Measurements from ENCODE around the gene RAB39A. TPM values are rescaled to one million over a fixed set of nuclear protein-coding genes. Genes with fewer than 3 reads are reported as not detected.
"Not testable (repeated sequence)": the region's sequence is repeated elsewhere in the genome, so short reads cannot be mapped to it uniquely, and the experiment has no call there.

The RAB39A gene
- total and polyA plus RNA-seq, 2 donors (not counting 1 experiment from before 2014, with no cell fraction given) = not detected

DNA sequence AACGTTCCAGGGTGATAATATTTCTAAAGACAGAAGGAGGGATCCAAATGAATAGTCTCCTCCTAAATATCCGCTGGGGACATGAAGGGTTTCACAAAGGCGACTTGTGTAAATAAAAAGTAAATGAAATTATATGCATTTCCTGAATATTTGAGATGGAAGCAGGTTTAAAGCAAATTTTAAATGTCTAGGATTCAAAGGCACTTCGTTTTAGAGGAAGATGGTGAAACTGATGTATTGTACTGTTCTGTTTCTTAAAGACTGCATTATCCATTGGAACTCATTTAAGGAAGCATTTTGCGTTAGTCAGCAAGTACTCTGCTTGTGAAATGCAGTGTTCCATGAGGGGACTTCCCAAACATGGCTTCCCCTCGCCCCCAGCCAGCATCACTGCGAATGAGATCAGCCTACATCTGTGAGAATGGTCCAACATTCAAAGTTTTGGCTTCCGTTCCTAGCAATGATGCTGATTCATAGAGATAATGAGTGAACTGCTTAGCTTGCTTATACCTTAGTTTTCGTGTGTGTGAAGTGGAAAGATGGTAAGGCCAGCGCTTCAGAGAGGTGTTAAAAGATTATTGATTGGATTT is 1.5 kb downstream of the RAB39A start:
- Histone ChIP-seq H3K27me3 (ENCODE audit: control insufficient read depth, insufficient read depth, low read length) (peaks cover 6% of the 10 kb centered on the region), H3K4me1 (ENCODE audit: control insufficient read depth, extremely low read depth, insufficient read depth, low read length) (no peaks in the 10 kb centered on the region), H2AFZ (ENCODE audit: low read length) (no peak overlapping the region), H3K9ac (ENCODE audit: insufficient read depth, low read length) (no peak overlapping the region), H3K79me2 (ENCODE audit: control insufficient read depth, insufficient read depth, low read length) (no peaks in the 10 kb centered on the region), H3K4me2 (ENCODE audit: extremely low read depth, insufficient read depth, low read length) (no peak overlapping the region), H3K9me3 (ENCODE audit: control insufficient read depth, insufficient read depth, low read depth, low read length) (no peaks in the 10 kb centered on the region), H3K36me3 (ENCODE audit: control insufficient read depth, insufficient read depth, low read length) (no peaks in the 10 kb centered on the region), H3K4me3 (replicated peaks in 1 of 4; ENCODE audit: control extremely low read depth in 1 of 4, insufficient read depth in 1 of 4, low read depth in 3 of 4, low read length in 4 of 4) (no peak overlapping the region), H3K27ac (ENCODE audit: insufficient read depth, low read length) (no peak overlapping the region), H4K20me1 (ENCODE audit: control insufficient read depth, extremely low read depth, insufficient read depth, low read length) (no peaks in the 10 kb centered on the region)
- no peak for TF ChIP-seq EZH2 (IDR thresholded peaks at IDR 0.05; ENCODE audit: low read length, missing control alignments)
- TF ChIP-seq, protein P1, sequence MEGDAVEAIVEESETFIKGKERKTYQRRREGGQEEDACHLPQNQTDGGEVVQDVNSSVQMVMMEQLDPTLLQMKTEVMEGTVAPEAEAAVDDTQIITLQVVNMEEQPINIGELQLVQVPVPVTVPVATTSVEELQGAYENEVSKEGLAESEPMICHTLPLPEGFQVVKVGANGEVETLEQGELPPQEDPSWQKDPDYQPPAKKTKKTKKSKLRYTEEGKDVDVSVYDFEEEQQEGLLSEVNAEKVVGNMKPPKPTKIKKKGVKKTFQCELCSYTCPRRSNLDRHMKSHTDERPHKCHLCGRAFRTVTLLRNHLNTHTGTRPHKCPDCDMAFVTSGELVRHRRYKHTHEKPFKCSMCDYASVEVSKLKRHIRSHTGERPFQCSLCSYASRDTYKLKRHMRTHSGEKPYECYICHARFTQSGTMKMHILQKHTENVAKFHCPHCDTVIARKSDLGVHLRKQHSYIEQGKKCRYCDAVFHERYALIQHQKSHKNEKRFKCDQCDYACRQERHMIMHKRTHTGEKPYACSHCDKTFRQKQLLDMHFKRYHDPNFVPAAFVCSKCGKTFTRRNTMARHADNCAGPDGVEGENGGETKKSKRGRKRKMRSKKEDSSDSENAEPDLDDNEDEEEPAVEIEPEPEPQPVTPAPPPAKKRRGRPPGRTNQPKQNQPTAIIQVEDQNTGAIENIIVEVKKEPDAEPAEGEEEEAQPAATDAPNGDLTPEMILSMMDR (conservative IDR thresholded peaks at IDR 0.05 in 1 of 2, IDR thresholded peaks at IDR 0.05 in 1 of 2; ENCODE audit: low read depth in 1 of 2, low read length in 2 of 2) = no peak
- DNase-seq (ENCODE audit: low read depth in 2 of 2) = peak in 1 of 2 donors; percentile 12

DNA sequence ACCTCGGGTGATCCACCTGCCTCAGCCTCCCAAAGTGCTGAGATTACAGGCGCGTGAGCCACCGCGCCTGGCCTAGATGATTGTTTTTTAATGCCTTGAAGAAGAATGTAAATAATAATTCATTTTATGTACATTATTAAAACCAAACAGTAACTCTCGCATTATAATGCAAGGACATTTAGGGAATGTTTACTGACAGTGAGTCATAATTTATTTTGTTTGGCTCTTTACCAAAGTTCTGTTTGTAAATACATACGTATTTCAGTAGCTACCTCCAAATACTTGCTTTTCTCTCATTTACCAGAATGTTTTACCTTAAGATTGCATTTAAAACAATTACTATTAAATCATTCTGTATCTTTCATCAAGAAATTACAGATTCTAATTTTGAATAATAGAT is 3.0 kb downstream of the RAB39A start:
- Histone ChIP-seq H2AFZ (ENCODE audit: low read length) (no peak overlapping the region), H3K79me2 (ENCODE audit: control insufficient read depth, insufficient read depth, low read length) (no peaks in the 10 kb centered on the region), H3K9ac (ENCODE audit: insufficient read depth, low read length) (no peak overlapping the region), H3K4me3 (replicated peaks in 1 of 4; ENCODE audit: control extremely low read depth in 1 of 4, insufficient read depth in 1 of 4, low read depth in 3 of 4, low read length in 4 of 4) (no peak overlapping the region), H3K9me3 (ENCODE audit: control insufficient read depth, insufficient read depth, low read depth, low read length) (no peaks in the 10 kb centered on the region), H3K4me2 (ENCODE audit: extremely low read depth, insufficient read depth, low read length) (no peak overlapping the region), H3K27ac (ENCODE audit: insufficient read depth, low read length) (no peak overlapping the region), H3K36me3 (ENCODE audit: control insufficient read depth, insufficient read depth, low read length) (no peaks in the 10 kb centered on the region), H3K27me3 (ENCODE audit: control insufficient read depth, insufficient read depth, low read length) (peaks cover 6% of the 10 kb centered on the region), H3K4me1 (ENCODE audit: control insufficient read depth, extremely low read depth, insufficient read depth, low read length) (no peaks in the 10 kb centered on the region), H4K20me1 (ENCODE audit: control insufficient read depth, extremely low read depth, insufficient read depth, low read length) (no peaks in the 10 kb centered on the region)
- TF ChIP-seq, protein P1 (conservative IDR thresholded peaks at IDR 0.05 in 1 of 2, IDR thresholded peaks at IDR 0.05 in 1 of 2; ENCODE audit: low read depth in 1 of 2, low read length in 2 of 2) = no peak
- no peak for TF ChIP-seq EZH2 (IDR thresholded peaks at IDR 0.05; ENCODE audit: low read length, missing control alignments)
- DNase-seq (ENCODE audit: low read depth in 2 of 2) = no peak

DNA sequence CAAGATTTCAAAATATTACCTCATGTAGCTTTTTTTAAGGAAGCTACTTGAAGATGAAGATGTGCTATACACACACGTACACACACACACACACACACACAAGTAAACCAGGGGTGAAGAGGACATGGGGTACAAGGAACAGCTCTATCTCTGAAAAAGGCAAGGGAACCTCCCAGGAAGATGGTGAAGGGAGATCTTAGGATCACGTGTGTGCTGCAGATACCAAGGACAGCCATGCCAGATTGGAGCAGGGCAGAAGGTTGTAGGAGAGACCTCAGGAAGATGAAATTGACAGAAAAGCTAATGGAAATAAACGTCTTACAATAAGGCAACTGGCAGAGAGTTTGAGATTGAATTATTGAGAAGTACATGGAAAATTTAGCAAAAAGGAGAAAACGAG is 19.7 kb downstream of the RAB39A start:
- no peak overlapping the region for H3K27ac ChIP-seq (ENCODE audit: insufficient read depth, low read length)
- no peak for DNase-seq (ENCODE audit: low read depth in 2 of 2)
- no peaks in the 10 kb centered on the region for H4K20me1 ChIP-seq (ENCODE audit: control insufficient read depth, extremely low read depth, insufficient read depth, low read length)
- no peaks in the 10 kb centered on the region for H3K4me1 ChIP-seq (ENCODE audit: control insufficient read depth, extremely low read depth, insufficient read depth, low read length)
- H3K36me3 ChIP-seq (ENCODE audit: control insufficient read depth, insufficient read depth, low read length) = no peaks in the 10 kb centered on the region
- H3K79me2 ChIP-seq (ENCODE audit: control insufficient read depth, insufficient read depth, low read length) = no peaks in the 10 kb centered on the region
- no peak overlapping the region for H3K4me2 ChIP-seq (ENCODE audit: extremely low read depth, insufficient read depth, low read length)
- no peaks in the 10 kb centered on the region for H3K9me3 ChIP-seq (ENCODE audit: control insufficient read depth, insufficient read depth, low read depth, low read length)
- H3K27me3 ChIP-seq (ENCODE audit: control insufficient read depth, insufficient read depth, low read length) = no peaks in the 10 kb centered on the region
- H2AFZ ChIP-seq (ENCODE audit: low read length) = no peak overlapping the region
- H3K9ac ChIP-seq (ENCODE audit: insufficient read depth, low read length) = no peak overlapping the region
- no peak overlapping the region for H3K4me3 ChIP-seq (replicated peaks in 1 of 4; ENCODE audit: control extremely low read depth in 1 of 4, insufficient read depth in 1 of 4, low read depth in 3 of 4, low read length in 4 of 4)
- no peak for TF ChIP-seq EZH2 (IDR thresholded peaks at IDR 0.05; ENCODE audit: low read length, missing control alignments)
- TF ChIP-seq, protein P1 (conservative IDR thresholded peaks at IDR 0.05 in 1 of 2, IDR thresholded peaks at IDR 0.05 in 1 of 2; ENCODE audit: low read depth in 1 of 2, low read length in 2 of 2) = no peak

DNA sequence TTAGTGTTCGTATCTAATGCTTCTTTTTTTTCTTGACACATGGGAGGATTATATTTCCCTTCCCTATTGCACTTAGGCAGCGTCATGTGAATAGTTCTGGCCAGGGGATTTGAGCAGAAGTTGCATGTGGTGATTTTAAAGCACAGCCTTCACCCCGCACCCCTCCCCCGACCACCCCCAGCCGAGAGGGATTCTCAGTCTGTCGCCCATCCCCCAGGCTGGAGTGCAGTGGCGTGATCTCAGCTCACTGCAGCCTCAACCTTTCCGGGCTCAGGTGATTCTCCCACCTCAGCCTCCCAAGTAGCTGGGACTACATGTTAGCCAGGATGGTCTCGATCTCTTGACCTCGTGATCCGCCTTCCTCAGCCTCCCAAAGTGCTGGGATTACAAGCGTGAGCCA is 20.1 kb downstream of the RAB39A start:
- H3K9me3 ChIP-seq (ENCODE audit: control insufficient read depth, insufficient read depth, low read depth, low read length); H3K4me2 ChIP-seq (ENCODE audit: extremely low read depth, insufficient read depth, low read length); H4K20me1 ChIP-seq (ENCODE audit: control insufficient read depth, extremely low read depth, insufficient read depth, low read length); H3K4me1 ChIP-seq (ENCODE audit: control insufficient read depth, extremely low read depth, insufficient read depth, low read length); H2AFZ ChIP-seq (ENCODE audit: low read length); H3K27ac ChIP-seq (ENCODE audit: insufficient read depth, low read length); H3K36me3 ChIP-seq (ENCODE audit: control insufficient read depth, insufficient read depth, low read length); DNase-seq (ENCODE audit: low read depth in 2 of 2); H3K79me2 ChIP-seq (ENCODE audit: control insufficient read depth, insufficient read depth, low read length); H3K4me3 ChIP-seq (replicated peaks in 1 of 4; ENCODE audit: control extremely low read depth in 1 of 4, insufficient read depth in 1 of 4, low read depth in 3 of 4, low read length in 4 of 4); H3K27me3 ChIP-seq (ENCODE audit: control insufficient read depth, insufficient read depth, low read length); H3K9ac ChIP-seq (ENCODE audit: insufficient read depth, low read length): not testable (repeated sequence)
